Endometrium (tissue), 2 donors: ENCODE measurements around the gene INTS7.
"Not testable (repeated sequence)": the region's sequence is repeated elsewhere in the genome, so short reads cannot be mapped to it uniquely, and the experiment has no call there.

Source experiments
- FAIRE-seq: peaks from 2 replicates; lab custom pipeline; 2012; peaks lifted over from hg19 to GRCh38; lab: Jason Lieb, UNC
- donor health status: control.
- donor health status: control.

INTS7 gene

GRCh38 chr1:211975152-211975941 is 60.0 kb downstream of the INTS7 start:
- no peak for FAIRE-seq

GRCh38 chr1:211973541-211973940 is 61.8 kb downstream of the INTS7 start:
- FAIRE-seq = no peak

- no peak for FAIRE-seq
Observed at GRCh38 chr1:211968200-211968834, 67.0 kb downstream of the INTS7 start.

- FAIRE-seq = no peak
Observed at GRCh38 chr1:211967704-211968103, 67.7 kb downstream of the INTS7 start.

GRCh38 chr1:211965108-211965805 is 70.1 kb downstream of the INTS7 start:
- FAIRE-seq = no peak

- FAIRE-seq = no peak
Observed at GRCh38 chr1:211959680-211960079, 75.7 kb downstream of the INTS7 start.

- no peak for FAIRE-seq
Observed at GRCh38 chr1:211959221-211959620, 76.1 kb downstream of the INTS7 start.

- FAIRE-seq = not testable (repeated sequence)
Observed at GRCh38 chr1:211954028-211954427, 81.3 kb downstream of the INTS7 start.

GRCh38 chr1:211953543-211953942 is 81.8 kb downstream of the INTS7 start:
- FAIRE-seq = not testable (repeated sequence)

- FAIRE-seq = no peak
Observed at GRCh38 chr1:211952299-211952698, 83.1 kb downstream of the INTS7 start.

- FAIRE-seq = no peak
Observed at GRCh38 chr1:211951856-211952255, 83.5 kb downstream of the INTS7 start.

GRCh38 chr1:211948377-211948776 is 87.0 kb downstream of the INTS7 start:
- FAIRE-seq = no peak

GRCh38 chr1:211947396-211948295 is 87.7 kb downstream of the INTS7 start:
- FAIRE-seq = no peak

GRCh38 chr1:211944733-211945500 is 90.4 kb downstream of the INTS7 start:
- FAIRE-seq = no peak

GRCh38 chr1:211942583-211942982 is 92.8 kb downstream of the INTS7 start:
- no peak for FAIRE-seq

- no peak for FAIRE-seq
Observed at GRCh38 chr1:211939876-211940468, 95.4 kb downstream of the INTS7 start.

- FAIRE-seq = no peak
Observed at GRCh38 chr1:211938561-211938997, 96.8 kb downstream of the INTS7 start.

- FAIRE-seq = not testable (repeated sequence)
Observed at GRCh38 chr1:211937422-211937821, 97.9 kb downstream of the INTS7 start.

- no peak for FAIRE-seq
Observed at GRCh38 chr1:211935448-211935970, 99.8 kb downstream of the INTS7 start.

- no peak for FAIRE-seq
Observed at GRCh38 chr1:211933946-211934714, 101.2 kb downstream of the INTS7 start.
